ENCODE results near the gene KPNA6. TPM values are rescaled to one million over a fixed set of nuclear protein-coding genes. Genes with fewer than 3 reads are reported as not detected.

Gene KPNA6
- total RNA-seq, 3 donors from 2014 or later, result 35.5 to 53.1 (median 40.6) TPM

DNA sequence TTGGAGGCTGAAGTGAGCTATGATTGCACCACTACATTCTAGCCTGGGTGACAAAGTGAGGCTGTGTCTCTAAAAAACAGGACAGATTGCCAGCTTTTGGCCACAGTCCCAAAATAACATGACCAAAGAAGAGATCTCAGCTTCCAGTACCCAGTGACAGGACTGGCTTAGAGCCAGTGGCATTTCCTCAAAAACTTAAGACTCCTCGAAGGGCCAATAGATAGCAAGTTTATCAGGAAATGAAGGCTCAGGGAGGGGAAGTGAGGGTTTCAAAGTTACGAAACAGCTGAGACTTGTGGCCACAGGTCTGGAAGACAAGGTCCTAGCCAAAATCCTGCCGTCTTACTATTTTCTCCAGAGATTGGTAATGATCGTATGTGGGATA is 41.4 kb upstream of the KPNA6 start:
- peak in 1 of 2 donors; percentile 63 for DNase-seq (ENCODE audit: low spot score in 2 of 2)
- TF ChIP-seq, protein P1, sequence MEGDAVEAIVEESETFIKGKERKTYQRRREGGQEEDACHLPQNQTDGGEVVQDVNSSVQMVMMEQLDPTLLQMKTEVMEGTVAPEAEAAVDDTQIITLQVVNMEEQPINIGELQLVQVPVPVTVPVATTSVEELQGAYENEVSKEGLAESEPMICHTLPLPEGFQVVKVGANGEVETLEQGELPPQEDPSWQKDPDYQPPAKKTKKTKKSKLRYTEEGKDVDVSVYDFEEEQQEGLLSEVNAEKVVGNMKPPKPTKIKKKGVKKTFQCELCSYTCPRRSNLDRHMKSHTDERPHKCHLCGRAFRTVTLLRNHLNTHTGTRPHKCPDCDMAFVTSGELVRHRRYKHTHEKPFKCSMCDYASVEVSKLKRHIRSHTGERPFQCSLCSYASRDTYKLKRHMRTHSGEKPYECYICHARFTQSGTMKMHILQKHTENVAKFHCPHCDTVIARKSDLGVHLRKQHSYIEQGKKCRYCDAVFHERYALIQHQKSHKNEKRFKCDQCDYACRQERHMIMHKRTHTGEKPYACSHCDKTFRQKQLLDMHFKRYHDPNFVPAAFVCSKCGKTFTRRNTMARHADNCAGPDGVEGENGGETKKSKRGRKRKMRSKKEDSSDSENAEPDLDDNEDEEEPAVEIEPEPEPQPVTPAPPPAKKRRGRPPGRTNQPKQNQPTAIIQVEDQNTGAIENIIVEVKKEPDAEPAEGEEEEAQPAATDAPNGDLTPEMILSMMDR (IDR thresholded peaks at IDR 0.05), result no peak
- TF ChIP-seq POLR2A (IDR thresholded peaks at IDR 0.05), result no peak
- TF ChIP-seq POLR2AphosphoS5 (IDR thresholded peaks at IDR 0.05), result peak; percentile 19 to 60 (median 30)
- H3K36me3 ChIP-seq, result no peaks in the 10 kb centered on the region
- no peaks in the 10 kb centered on the region for H3K9me3 ChIP-seq
- no peaks in the 10 kb centered on the region for H3K27me3 ChIP-seq
- peak overlapping the region; percentile 39 to 48 for H3K27ac ChIP-seq
- no peak overlapping the region for H3K4me3 ChIP-seq
- H3K4me1 ChIP-seq, result peaks cover 8 to 10% of the 10 kb centered on the region in 2 donors
- intact Hi-C loops (cut with DNase I; ENCODE audit: low total_unique reads), result no loop called here

DNA sequence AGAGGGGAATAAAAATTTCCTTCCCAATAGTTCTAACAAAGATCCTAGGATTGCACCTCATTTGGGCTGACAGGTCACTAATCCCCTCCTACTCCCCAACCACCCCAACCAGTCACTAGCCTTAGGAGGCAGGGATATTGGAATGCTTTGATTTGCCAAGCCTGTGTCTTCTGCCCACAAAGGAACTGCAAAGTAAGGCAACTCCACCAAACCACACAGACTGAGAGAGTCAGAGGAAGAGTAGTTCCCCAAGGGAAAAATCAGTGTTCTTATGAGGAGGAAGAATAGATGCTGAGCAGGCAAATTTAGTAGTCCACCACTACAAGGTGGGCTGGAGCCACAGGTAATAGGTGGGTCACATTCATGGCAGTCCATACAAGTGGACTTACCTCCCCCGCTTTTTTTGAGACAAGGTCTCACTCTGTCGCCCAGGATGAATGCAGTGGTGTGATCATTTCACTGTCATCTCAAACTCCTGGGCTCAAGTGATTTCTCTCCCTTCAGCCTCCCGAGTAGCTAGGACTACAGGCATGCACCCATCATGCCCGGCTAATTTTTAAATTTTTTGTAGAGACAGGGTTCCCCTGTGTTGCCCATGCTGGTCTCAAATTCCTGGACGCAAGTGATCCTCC is 38.8 kb upstream of the KPNA6 start:
- Histone ChIP-seq H3K4me3 (no peak overlapping the region), H3K9me3 (no peaks in the 10 kb centered on the region), H3K4me1 (peaks cover 0 to 10% of the 10 kb centered on the region in 2 donors), H3K27ac (no peak overlapping the region), H3K27me3 (no peaks in the 10 kb centered on the region), H3K36me3 (no peaks in the 10 kb centered on the region)
- intact Hi-C loops (cut with DNase I; ENCODE audit: low total_unique reads), result no loop called here
- no peak for TF ChIP-seq POLR2AphosphoS5 (IDR thresholded peaks at IDR 0.05)
- TF ChIP-seq, protein P1 (IDR thresholded peaks at IDR 0.05), result no peak
- no peak for TF ChIP-seq POLR2A (IDR thresholded peaks at IDR 0.05)
- DNase-seq (ENCODE audit: low spot score in 2 of 2), result no peak

DNA sequence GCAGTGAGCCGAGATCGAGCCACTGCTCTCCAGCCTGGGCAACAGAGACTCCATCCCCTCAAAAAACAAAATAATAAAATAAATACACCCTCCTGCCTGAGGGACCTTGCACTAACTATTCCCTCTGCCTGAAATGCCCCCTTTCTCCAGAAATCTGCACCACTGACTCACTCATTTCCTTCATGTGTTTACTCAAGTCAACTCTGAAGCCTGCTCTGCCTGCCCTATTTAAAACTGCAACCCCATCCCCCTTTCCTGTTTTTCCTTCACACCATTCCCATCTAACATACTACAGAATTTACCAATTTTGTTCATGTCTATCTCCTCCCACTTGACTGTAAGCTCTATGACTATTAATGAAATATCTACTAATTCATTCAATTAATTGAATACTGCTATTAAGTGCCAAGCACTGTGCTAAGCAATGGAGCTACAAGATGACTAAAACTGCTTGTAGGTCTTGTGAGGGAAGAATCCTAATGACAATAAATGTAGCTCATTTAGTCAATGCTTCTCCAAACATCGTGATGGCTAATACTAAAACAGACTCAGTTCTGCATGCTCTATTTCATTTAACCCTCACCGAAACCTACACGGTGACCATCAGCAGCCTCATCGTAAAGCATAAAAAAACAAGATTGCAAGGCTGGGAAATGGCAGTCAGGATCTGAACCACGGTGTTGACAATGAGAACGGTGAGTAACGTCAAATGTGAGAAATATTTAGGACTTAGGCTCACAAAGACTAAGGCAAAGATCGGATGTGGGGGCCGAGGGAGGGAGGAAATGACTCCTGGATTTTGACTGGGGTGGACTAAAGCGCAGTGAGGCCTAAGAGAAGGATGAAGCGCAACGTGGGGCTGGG is 35.9 kb upstream of the KPNA6 start:
- DNase-seq (ENCODE audit: low spot score in 2 of 2), result no peak
- Histone ChIP-seq H3K9me3 (no peaks in the 10 kb centered on the region), H3K27ac (peak overlapping the region; percentile 89 to 91), H3K36me3 (no peaks in the 10 kb centered on the region), H3K4me1 (peaks cover 0 to 3% of the 10 kb centered on the region in 2 donors), H3K27me3 (no peaks in the 10 kb centered on the region), H3K4me3 (peak overlapping the region; percentile 66 to 85 (median 76))
- TF ChIP-seq, protein P1 (IDR thresholded peaks at IDR 0.05), result no peak
- TF ChIP-seq POLR2A (IDR thresholded peaks at IDR 0.05), result no peak
- TF ChIP-seq POLR2AphosphoS5 (IDR thresholded peaks at IDR 0.05), result no peak
- intact Hi-C loops (cut with DNase I; ENCODE audit: low total_unique reads), result no loop called here

DNA sequence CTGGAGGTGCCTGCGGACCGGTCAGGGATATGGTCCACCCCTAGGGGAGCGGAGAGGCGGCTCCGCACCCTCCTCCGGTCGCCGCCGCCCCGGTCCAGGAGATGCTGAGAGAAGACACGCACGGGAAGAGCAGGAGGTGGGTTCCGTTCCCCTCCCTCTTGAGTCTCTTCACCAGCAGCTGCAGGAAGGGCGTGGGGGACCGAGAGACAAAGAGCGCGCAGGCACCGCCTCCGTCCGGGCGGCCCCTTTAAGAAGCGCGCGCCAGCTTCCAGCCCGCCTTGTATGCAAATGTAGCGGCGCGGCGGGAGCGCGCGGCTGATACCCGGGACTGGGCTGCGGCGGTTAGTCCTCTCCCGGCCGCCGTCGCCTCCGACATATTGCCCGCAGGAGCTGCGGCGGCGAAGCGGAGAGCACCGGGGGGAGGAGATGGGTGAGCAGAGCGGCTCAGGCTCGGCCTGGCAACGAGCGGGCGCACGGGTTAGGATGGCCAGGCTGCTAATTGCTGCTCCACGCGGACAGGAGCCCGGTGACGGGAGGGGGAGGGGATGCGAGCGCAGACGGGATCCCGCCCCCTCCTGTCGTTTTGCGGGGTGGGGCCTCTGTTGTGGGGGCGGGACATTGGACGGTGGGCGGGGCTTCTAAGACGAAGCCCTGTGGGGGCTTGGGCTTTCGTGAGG is 35.1 kb upstream of the KPNA6 start, which contains the start of gene TMEM39B:
Gene TMEM39B, plus strand, starts transcription at position 318 of the 677 bp plus-strand sequence. Its CDS starts 109 bp downstream, at position 427.
- peak; percentile 90 to 92 for DNase-seq (ENCODE audit: low spot score in 2 of 2)
- Histone ChIP-seq H3K4me1 (no peaks in the 10 kb centered on the region), H3K4me3 (peak within 1 kb of the TSS; percentile 66 to 85 (median 76)), H3K9me3 (no peaks in the 10 kb centered on the region), H3K27ac (peak within 1 kb of the TSS; percentile 89 to 91), H3K27me3 (no peaks in the 10 kb centered on the region), H3K36me3 (no peaks in the 10 kb centered on the region)
- intact Hi-C loops (cut with DNase I; ENCODE audit: low total_unique reads), result no loop called here
- peak; percentile 70 to 85 (median 71) for TF ChIP-seq POLR2AphosphoS5 (IDR thresholded peaks at IDR 0.05)
- peak; percentile 47 for TF ChIP-seq POLR2A (IDR thresholded peaks at IDR 0.05)
- TF ChIP-seq, protein P1 (IDR thresholded peaks at IDR 0.05), result no peak

Measured in breast epithelium (tissue), 4 donors.